K562 (cell line): ENCODE data around the gene SYNE1.

Source experiments
- CHD2 ChIP-seq: IDR thresholded peaks from 2 replicates; pipeline ENCODE4 v1.6.1; 2011; ENCODE audit warnings: low read depth, low read length
- JUN ChIP-seq, 2 experiments: sonication (generic) in 1 of 2; formaldehyde crosslinking in 1 of 2; IDR thresholded peaks; 2 replicates each; pipeline versions ENCODE4 v1.6.1 to v1.8.0; 2012 to 2022; ENCODE audit warnings: borderline replicate concordance in 2 of 2, mild to moderate bottlenecking in 2 of 2, improper control_type of control experiment in 1 of 2, low read depth in 1 of 2, low read length in 1 of 2, missing genetic modification reagents in 1 of 2
- POLR2A ChIP-seq: fragments of 450-650 bp; conservative IDR thresholded peaks from 2 replicates; pipeline ENCODE4 v1.6.1; 2016
- ZFX ChIP-seq: sonication (generic); formaldehyde crosslinking; IDR thresholded peaks from 2 replicates; pipeline ENCODE4 v1.8.0; 2022; ENCODE audit warnings: mild to moderate bottlenecking, missing genetic modification reagents, moderate library complexity
- TF ChIP-seq, protein P1 (sequence below), 3 experiments: IDR thresholded peaks in 2 of 3; conservative IDR thresholded peaks in 1 of 3; 2 replicates each; pipeline ENCODE4 v1.5.1; 2011 to 2012; ENCODE audit warnings: low read length in 3 of 3, mild to moderate bottlenecking in 3 of 3, control low read depth in 2 of 3, improper control_type of control experiment in 1 of 3, inconsistent platforms in 1 of 3, low read depth in 1 of 3, mixed read lengths in 1 of 3, moderate library complexity in 1 of 3; ENCODE audit not compliant: insufficient read depth in 2 of 3
- TF ChIP-seq, protein P2 (sequence below): fragments of 250-450 bp; sonication (Bioruptor Pico); IDR thresholded peaks from 2 replicates; pipeline ENCODE4 v1.5.0; 2020; ENCODE audit warnings: mild to moderate bottlenecking, borderline replicate concordance
- TF ChIP-seq, protein P3 (sequence below): fragments of 250-450 bp; sonication (Bioruptor Pico); IDR thresholded peaks from 2 replicates; pipeline ENCODE4 v1.4.0; 2020; ENCODE audit warnings: mild to moderate bottlenecking

DNA sequence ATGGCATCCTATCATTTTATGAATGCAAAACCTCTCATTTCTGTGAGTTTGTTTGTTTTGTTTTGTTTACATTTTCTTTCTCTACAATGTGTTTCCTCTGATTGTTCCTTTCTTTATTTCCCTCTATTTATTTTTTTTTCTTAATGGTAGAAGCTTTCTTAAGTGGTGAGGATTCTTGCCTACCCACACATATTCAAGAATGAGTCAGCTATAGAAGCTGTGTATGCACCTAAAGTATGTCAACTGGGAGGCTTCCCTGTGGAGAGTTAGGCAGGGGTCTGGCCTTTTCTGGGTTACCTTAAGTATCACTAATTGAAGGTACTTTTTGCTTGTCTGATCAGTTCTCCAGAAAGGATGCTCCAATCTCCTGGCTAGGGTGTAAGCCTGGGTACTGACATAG lies 475.7 kb downstream of the SYNE1 start:
- TF ChIP-seq, protein P1, sequence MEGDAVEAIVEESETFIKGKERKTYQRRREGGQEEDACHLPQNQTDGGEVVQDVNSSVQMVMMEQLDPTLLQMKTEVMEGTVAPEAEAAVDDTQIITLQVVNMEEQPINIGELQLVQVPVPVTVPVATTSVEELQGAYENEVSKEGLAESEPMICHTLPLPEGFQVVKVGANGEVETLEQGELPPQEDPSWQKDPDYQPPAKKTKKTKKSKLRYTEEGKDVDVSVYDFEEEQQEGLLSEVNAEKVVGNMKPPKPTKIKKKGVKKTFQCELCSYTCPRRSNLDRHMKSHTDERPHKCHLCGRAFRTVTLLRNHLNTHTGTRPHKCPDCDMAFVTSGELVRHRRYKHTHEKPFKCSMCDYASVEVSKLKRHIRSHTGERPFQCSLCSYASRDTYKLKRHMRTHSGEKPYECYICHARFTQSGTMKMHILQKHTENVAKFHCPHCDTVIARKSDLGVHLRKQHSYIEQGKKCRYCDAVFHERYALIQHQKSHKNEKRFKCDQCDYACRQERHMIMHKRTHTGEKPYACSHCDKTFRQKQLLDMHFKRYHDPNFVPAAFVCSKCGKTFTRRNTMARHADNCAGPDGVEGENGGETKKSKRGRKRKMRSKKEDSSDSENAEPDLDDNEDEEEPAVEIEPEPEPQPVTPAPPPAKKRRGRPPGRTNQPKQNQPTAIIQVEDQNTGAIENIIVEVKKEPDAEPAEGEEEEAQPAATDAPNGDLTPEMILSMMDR (IDR thresholded peaks at IDR 0.05 in 2 of 3, conservative IDR thresholded peaks at IDR 0.05 in 1 of 3; ENCODE audit: insufficient read depth in 2 of 3, low read depth in 1 of 3, low read length in 3 of 3) = no peak
- TF ChIP-seq ZFX (CRISPR knock-in tag) = no peak
- no peak for TF ChIP-seq POLR2A
- TF ChIP-seq, protein P2, sequence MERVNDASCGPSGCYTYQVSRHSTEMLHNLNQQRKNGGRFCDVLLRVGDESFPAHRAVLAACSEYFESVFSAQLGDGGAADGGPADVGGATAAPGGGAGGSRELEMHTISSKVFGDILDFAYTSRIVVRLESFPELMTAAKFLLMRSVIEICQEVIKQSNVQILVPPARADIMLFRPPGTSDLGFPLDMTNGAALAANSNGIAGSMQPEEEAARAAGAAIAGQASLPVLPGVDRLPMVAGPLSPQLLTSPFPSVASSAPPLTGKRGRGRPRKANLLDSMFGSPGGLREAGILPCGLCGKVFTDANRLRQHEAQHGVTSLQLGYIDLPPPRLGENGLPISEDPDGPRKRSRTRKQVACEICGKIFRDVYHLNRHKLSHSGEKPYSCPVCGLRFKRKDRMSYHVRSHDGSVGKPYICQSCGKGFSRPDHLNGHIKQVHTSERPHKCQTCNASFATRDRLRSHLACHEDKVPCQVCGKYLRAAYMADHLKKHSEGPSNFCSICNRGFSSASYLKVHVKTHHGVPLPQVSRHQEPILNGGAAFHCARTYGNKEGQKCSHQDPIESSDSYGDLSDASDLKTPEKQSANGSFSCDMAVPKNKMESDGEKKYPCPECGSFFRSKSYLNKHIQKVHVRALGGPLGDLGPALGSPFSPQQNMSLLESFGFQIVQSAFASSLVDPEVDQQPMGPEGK (CRISPR knock-in tag) = no peak
- no peak for TF ChIP-seq JUN (IDR thresholded peaks at IDR 0.05; ENCODE audit: borderline replicate concordance, low read depth, low read length)
- no peak for TF ChIP-seq JUN (CRISPR knock-in tag; IDR thresholded peaks at IDR 0.05; ENCODE audit: borderline replicate concordance)
- no peak for TF ChIP-seq CHD2
- TF ChIP-seq, protein P3, sequence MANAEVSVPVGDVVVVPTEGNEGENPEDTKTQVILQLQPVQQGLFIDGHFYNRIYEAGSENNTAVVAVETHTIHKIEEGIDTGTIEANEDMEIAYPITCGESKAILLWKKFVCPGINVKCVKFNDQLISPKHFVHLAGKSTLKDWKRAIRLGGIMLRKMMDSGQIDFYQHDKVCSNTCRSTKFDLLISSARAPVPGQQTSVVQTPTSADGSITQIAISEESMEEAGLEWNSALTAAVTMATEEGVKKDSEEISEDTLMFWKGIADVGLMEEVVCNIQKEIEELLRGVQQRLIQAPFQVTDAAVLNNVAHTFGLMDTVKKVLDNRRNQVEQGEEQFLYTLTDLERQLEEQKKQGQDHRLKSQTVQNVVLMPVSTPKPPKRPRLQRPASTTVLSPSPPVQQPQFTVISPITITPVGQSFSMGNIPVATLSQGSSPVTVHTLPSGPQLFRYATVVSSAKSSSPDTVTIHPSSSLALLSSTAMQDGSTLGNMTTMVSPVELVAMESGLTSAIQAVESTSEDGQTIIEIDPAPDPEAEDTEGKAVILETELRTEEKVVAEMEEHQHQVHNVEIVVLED = no peak
